ENCODE measurements around the gene PSMD5. TPM values are rescaled to one million over a fixed set of nuclear protein-coding genes. Genes with fewer than 3 reads are reported as not detected.

The PSMD5 gene
- total and polyA plus RNA-seq, 2 of the 4 experiments (the other 2 are of a cell fraction), result 25.6 to 26.1 TPM

- Histone ChIP-seq H4K91ac (ENCODE audit: insufficient read depth, low read depth, low read length) (no peak overlapping the region), H2AFZ (replicated peaks; ENCODE audit: low read length, poor library complexity) (no peak overlapping the region), H2BK5ac (ENCODE audit: low read depth, low read length, poor library complexity, severe bottlenecking) (no peak overlapping the region), H3K9me1 (ENCODE audit: insufficient read depth, low read length) (no peaks in the 10 kb centered on the region), H3K18ac (ENCODE audit: low read depth, low read length) (no peak overlapping the region), H3K23ac (ENCODE audit: low read depth, low read length) (no peak overlapping the region), H3K9me3 (ENCODE audit: control insufficient read depth, insufficient read depth, low read length) (no peaks in the 10 kb centered on the region), H3K4me2 (ENCODE audit: low read depth, low read length) (no peak overlapping the region), H3K36me3 (ENCODE audit: control insufficient read depth, insufficient read depth, low read length) (peaks cover 42% of the 10 kb centered on the region), H3K27ac (ENCODE audit: insufficient read depth, low read length) (no peak overlapping the region), H3K79me1 (ENCODE audit: low read depth in 1 of 2, low read length in 2 of 2) (0 out of 4 replicates have a peak, but pooled peaks cover 0 to 4% of the 10 kb centered on the region in 2 experiments), H3K4me3 (ENCODE audit: insufficient read depth, low read depth, low read length) (no peak overlapping the region), H4K20me1 (ENCODE audit: insufficient read depth, low read length) (no peaks in the 10 kb centered on the region), H2BK15ac (ENCODE audit: low read depth, low read length) (no peak overlapping the region), H3K4ac (ENCODE audit: low read depth, low read length) (no peak overlapping the region), H3K56ac (ENCODE audit: extremely low read depth, insufficient read depth, low read length) (no peak overlapping the region), H3K9ac (ENCODE audit: low read depth, low read length) (no peak overlapping the region), H4K5ac (ENCODE audit: low read depth, low read length) (no peak overlapping the region), H3K4me1 (ENCODE audit: control insufficient read depth, insufficient read depth, low read length) (no peaks in the 10 kb centered on the region), H4K8ac (ENCODE audit: low read depth in 2 of 2, low read length in 2 of 2) (no peak overlapping the region), H2BK20ac (ENCODE audit: low read depth, low read length) (no peak overlapping the region), H2AK9ac (replicated peaks; ENCODE audit: low read depth, low read length, poor library complexity) (no peak overlapping the region), H2BK120ac (ENCODE audit: low read depth, low read length) (no peak overlapping the region), H3K14ac (replicated peaks; ENCODE audit: low read depth, low read length) (no peak overlapping the region), H3K27me3 (ENCODE audit: control insufficient read depth, insufficient read depth, low read length) (no peaks in the 10 kb centered on the region), H2AK5ac (ENCODE audit: low read depth, low read length) (no peak overlapping the region)
- intact Hi-C loops (cut with micrococcal nuclease) (no loop called here), in situ Hi-C loops (cut with MboI; ENCODE audit: low sequenced_read_pairs) (no loop called here), dilution Hi-C loops (cut with HindIII; ENCODE audit: low sequenced_read_pairs, unreplicated experiment) (no loop called here)
- POLR2A ChIA-PET (ENCODE audit: unreplicated experiment), result interaction anchor here (0.6 kb wide), 1 partner anchor 9 kb away, joined by 4 read pairs; no protein-coding TSS in a partner anchor
- CTCF ChIA-PET, result no interaction called here
- no peak for TF ChIP-seq FOS (IDR thresholded peaks at IDR 0.05; ENCODE audit: low read depth, low read length)
- TF ChIP-seq RAD21 (IDR thresholded peaks at IDR 0.05; ENCODE audit: low read length), result no peak
- TF ChIP-seq BHLHE40 (IDR thresholded peaks at IDR 0.05; ENCODE audit: low read depth, low read length), result no peak
- TF ChIP-seq CTCF (conservative IDR thresholded peaks at IDR 0.05; ENCODE audit: low read depth, low read length), result no peak
- TF ChIP-seq MXI1 (IDR thresholded peaks at IDR 0.05; ENCODE audit: borderline replicate concordance, low read depth, low read length), result no peak
- no peak for TF ChIP-seq RCOR1 (IDR thresholded peaks at IDR 0.05; ENCODE audit: insufficient replicate concordance, low read length)
- TF ChIP-seq POLR2A (IDR thresholded peaks at IDR 0.05; ENCODE audit: low read depth, low read length), result no peak
- no peak for TF ChIP-seq RFX5 (IDR thresholded peaks at IDR 0.05; ENCODE audit: low read depth, low read length)
- no peak for TF ChIP-seq ELK1 (IDR thresholded peaks at IDR 0.05; ENCODE audit: borderline replicate concordance, low read depth, low read length)
- TF ChIP-seq CEBPB (IDR thresholded peaks at IDR 0.05; ENCODE audit: low read depth, low read length), result no peak
- TF ChIP-seq CHD1 (IDR thresholded peaks at IDR 0.05; ENCODE audit: low read depth, low read length), result no peak
- no peak for TF ChIP-seq SMC3 (IDR thresholded peaks at IDR 0.05; ENCODE audit: low read depth, low read length)
- TF ChIP-seq MAZ (IDR thresholded peaks at IDR 0.05; ENCODE audit: borderline replicate concordance, low read depth, low read length), result no peak
- TF ChIP-seq NFE2L2 (IDR thresholded peaks at IDR 0.05; ENCODE audit: low read depth, low read length), result no peak
- TF ChIP-seq USF2 (IDR thresholded peaks at IDR 0.05; ENCODE audit: low read depth, low read length), result no peak
- no peak for TF ChIP-seq MAFK (IDR thresholded peaks at IDR 0.05; ENCODE audit: low read depth, low read length)
- ATAC-seq (ENCODE audit: low read depth) (no peak), DNase-seq (no peak)
- 100% methylated on average over 2 of the region's 6 CpGs; no CpG with 5 or more reads in 1 of the 2 experiments for WGBS, 2 experiments (ENCODE audit: extremely low coverage in 2 of 2, insufficient read length in 1 of 2)
- no TSS peak for BruUV-seq (replicated peaks)
Measured at GRCh38 chr9:120859361-120859760, 16.6 kb upstream of the PSMD5 start.

Measured in IMR-90 (cell line).